HG02623 (cell line): ENCODE measurements around the gene NUP210L.
"Not testable (repeated sequence)": the region's sequence is repeated elsewhere in the genome, so short reads cannot be mapped to it uniquely, and the experiment has no call there.

Source experiments
- ATAC-seq: cut with Tn5 transposase; IDR thresholded peaks from one replicate; pipeline ENCODE4 v1.9.1; 2021; ENCODE audit warnings: moderate library complexity; ENCODE audit not compliant: unreplicated experiment

The NUP210L gene

GRCh38 chr1:154100141-154100540, 54.7 kb downstream of the NUP210L start:
- ATAC-seq, result not testable (repeated sequence)

DNA sequence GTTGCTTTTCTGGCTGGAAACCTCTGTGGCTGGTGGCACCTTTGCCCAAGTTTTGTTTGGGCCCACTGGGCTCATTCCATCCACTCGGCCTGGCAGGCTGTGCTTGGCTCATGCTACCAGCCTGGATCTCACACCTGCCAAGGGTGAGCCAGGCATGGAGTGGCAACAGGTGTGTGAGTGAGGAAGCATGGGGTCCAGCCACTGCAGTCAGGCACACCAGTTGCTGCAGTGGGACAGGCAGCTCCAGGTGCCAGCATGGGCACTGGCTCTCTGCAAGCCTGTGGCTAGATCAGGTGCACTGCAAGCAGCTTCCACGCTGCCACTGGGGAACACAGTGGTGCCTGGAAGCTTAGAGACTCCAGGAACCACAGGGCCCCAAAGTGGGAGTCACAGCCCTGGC, 57.0 kb downstream of the NUP210L start:
- no peak for ATAC-seq

- no peak for ATAC-seq
Observed at GRCh38 chr1:154095456-154096060, 59.3 kb downstream of the NUP210L start.

DNA sequence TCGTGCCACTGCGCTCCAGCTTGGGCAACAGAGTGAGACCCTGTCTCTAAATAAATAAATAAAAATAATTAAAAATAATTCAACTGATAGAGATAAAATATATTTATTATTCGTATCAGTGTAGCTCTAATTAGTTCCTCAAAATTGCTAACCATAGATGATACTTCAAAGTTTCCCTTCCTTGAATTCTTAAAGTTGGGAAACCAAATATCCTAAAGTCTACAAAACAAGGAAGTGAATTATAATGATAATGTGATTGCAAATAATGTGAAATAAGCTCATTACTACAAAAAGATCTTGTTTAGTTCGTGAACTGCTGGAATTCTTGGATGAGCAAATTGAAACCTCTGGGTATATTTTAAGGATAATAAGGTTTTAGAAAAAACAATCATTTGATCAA, 60.5 kb downstream of the NUP210L start:
- no peak for ATAC-seq

DNA sequence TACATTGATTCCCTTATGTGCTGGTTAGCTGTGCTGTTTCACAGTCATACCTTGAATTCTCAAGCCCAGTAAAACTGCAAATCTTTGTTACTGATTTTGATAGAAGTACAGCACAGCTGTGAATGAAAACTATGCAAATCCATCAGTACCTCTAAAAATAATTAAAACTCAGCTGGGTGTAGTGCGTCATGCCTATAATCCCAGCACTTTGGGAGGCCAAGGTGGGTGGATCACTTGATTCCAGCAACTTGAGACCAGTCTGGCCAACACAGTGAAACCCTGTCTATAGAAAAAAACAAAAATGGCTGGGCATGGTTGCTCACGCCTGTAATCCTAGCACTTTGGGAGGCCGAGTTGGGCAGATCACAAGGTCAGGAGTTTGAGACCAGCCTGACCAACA, 61.2 kb downstream of the NUP210L start:
- no peak for ATAC-seq

DNA sequence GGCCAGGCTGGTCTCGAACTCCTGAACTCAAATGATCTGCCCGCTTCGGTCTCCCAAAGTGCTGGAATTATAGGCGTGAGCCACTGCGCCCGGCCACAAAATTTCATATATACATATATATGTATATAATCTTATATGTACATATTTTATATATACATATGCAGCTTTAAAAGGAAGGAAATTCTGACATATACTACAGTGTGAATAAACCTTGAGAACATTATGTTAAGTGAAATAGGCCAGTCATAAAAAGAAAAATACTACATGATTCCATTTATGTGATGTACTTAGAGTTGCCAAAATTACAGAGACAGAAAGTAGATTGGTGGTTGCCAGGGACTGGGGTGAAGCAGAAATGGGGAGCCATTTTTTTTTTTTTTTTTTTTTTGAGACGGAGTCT, 63.2 kb downstream of the NUP210L start:
- ATAC-seq, result no peak

DNA sequence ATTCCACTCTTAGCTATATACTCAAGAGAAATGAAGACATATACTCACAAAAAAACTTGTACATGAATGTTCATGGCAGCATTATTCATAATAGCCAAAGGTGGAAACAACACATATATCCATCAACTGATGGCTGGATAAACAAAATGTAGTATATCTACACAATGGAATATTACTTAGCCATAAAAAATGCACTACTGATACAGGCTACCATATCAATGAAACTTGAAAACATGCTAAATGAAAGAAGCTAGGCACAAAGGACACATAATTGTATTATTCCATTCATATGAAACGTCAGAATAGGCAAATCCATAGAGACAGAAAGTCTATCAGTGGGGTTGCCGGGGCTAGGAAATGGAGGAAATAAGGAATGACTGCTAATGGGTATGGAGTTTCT, 67.3 kb downstream of the NUP210L start:
- ATAC-seq, result no peak

- not testable (repeated sequence) for ATAC-seq
Observed at GRCh38 chr1:154083057-154083456, 71.8 kb downstream of the NUP210L start.

DNA sequence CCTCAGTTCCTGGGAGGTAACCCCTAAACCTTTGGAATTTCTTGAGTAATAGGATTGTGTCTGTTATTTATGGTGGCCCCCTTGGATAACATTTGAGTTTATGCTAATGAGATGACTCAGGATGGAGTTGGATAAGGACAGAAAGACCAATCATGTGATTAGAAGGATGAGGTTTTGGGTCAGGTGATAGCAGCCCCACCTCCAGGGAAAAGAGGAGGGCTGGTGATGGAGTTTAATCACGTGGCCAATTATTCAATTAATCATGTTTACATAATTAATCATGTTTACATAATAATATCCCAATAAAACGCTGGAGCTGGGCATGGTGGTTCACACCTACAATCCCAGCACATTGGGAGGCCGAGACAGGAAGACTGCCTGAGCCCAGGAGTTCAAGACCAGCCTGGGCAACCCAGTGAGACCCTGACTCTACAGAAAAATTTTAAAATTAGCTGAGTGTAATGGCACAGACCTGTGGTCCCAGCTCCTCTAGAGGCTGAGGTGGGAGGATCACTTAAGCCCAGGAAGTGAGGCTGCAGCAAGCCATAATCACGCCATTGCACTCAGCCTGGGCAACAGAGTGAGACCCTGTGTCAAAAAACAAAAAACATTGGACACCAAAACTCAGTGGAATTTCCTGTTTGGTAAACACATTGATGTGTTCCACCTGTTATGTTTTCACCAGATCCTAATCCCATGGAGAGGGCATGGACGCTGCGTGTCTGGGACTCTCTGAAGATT, 73.3 kb downstream of the NUP210L start:
- no peak for ATAC-seq

GRCh38 chr1:154076413-154076812, 78.5 kb downstream of the NUP210L start:
- no peak for ATAC-seq

GRCh38 chr1:154075746-154076145, 79.1 kb downstream of the NUP210L start:
- ATAC-seq, result no peak

GRCh38 chr1:154062309-154062708, 92.6 kb downstream of the NUP210L start:
- no peak for ATAC-seq

DNA sequence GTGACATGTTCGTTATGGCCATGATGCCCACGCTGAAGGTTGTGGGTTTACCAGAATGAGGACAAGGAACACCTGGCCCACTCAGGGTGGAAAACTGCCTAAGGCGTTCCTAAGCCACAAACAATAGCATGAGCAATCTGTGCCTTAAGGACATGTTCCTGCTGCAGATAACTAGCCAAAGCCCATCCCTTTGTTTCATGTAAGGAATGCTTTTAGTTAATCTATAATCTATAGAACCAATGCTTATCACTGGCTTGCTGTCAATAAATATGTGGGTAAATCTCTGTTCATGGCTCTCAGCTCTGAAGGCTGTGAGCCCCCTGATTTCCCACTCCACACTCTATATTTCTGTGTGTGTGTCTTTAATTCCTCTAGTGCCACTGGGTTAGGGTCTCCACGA, 107.4 kb downstream of the NUP210L start:
- ATAC-seq, result not testable (repeated sequence)

GRCh38 chr1:154033697-154034096, 121.2 kb downstream of the NUP210L start:
- ATAC-seq, result not testable (repeated sequence)

DNA sequence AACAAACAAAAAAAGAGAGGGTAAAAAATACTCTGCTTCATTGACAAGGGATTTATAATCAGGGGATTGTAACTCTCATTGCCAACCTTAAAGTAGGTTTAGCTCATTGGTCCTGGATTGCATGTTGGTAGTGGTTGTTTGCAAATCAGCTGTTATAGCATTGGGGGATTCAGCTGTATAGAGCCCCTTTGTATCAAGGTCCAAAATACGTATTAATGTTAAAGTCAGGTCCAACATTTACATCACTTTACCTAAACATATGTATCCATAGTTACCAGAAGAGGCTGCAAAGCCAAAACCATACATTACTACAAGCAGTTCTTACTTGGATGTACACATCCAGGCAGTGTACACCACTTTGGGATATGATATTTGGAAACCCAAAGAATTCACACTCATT, 134.9 kb downstream of the NUP210L start:
- ATAC-seq, result no peak

DNA sequence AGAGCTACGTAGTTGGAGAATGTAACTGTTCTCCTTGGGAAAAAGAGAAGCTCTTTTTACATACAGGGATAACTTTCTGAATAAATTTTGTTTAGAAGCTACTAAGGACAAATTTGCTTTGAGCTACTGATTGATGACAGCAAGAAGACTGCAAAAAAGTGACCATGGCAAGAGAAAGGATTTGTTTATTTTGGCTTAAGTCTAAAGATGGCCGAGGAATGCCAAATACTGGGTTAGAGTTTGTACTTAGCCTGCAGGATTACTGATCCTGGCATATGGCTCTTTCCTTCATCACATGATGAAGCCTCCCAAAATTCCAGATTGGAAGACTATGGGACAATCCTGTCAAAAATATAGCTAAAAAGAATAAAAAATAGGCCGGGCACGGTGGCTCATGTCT, 135.6 kb downstream of the NUP210L start:
- ATAC-seq, result no peak

DNA sequence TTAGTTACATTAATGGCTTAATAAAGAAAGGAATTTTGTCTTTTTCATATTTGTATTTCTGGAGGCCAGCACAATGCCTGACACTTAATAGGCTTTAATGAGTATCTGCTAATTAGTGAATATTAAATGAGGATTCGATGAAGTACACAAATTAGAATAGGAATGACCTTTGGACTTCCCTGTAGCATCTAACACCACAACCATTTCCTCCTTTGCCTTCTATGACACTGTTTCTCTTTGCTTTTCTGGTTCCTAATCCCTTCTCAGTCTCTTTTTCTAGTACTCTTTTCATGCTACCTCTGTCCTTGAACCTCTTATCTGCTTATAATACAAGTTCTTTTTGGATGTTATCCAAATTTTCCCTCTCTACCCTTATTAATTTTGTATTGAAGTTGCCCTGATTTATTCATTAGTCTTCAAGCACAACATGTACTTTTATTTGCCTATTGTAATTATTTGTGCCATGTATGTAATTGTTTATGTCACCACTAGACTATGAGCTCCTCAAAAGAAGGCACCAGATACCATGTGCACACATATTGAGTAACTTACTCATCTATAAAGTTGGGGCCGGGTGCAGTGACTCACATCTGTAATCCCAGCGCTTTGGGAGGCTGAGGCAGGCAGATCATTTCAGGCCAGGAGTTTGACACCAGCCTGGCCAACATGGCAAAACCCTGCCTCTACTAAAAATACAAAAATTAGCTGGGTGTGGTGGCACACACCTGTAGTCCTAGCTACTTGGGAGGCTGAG, 140.5 kb downstream of the NUP210L start:
- ATAC-seq, result no peak

DNA sequence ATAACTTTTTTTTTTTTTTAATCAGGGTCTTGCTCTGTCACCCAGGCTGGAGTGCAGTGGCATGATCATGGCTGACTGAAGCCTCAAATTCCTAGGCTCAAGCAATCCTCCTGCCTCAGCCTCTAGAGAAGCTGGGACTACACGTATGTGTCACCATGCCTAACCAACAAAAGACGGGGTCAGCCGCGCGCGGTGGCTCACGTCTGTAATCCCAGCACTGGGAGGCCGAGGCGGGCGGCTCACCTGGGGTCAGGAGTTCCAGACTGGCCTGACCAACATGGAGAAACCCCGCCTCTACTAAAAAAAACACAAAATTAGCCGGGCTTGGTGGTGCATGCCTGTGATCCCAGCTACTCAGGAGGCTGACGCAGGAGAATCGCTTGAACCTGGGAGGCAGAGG, 142.3 kb downstream of the NUP210L start:
- not testable (repeated sequence) for ATAC-seq

DNA sequence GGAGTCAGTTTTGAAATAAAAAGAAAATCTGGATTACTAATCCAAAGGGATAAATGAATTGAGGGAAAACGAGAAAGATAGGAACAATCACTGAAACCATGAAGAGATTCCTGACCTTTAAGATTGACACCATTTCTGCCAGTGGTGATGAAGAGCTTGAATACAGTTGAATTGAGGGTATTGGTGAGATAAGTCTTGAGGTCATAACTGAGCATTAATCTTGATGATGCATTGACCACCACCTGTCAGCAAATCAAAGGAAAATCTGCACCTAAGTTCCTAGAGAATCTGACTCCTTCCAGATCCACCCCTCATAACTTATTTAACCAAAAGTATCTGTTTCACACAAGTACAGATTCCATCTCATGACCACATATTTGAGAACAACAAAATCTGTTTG, 142.7 kb downstream of the NUP210L start:
- ATAC-seq, result no peak

DNA sequence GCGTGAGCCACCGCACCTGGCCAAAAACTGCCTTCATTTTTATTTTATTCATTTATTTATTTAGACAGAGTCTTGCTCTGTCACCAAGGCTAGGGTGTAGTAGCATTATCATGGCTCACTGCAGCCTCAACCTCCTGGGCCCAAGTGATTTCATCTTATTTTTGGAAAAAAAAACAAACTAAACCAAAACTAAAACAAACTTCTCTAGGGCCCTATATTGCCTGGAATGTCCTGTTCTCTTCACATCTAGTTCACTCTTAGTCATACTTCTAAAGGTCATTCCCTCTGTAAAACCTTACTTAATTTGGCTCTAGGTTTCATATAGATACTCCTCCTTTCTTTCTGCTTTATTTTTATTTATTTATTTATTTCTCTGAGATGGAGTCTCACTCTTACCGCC, 148.7 kb downstream of the NUP210L start:
- no peak for ATAC-seq

- no peak for ATAC-seq
Observed at GRCh38 chr1:154000420-154000819, 154.5 kb downstream of the NUP210L start.

DNA sequence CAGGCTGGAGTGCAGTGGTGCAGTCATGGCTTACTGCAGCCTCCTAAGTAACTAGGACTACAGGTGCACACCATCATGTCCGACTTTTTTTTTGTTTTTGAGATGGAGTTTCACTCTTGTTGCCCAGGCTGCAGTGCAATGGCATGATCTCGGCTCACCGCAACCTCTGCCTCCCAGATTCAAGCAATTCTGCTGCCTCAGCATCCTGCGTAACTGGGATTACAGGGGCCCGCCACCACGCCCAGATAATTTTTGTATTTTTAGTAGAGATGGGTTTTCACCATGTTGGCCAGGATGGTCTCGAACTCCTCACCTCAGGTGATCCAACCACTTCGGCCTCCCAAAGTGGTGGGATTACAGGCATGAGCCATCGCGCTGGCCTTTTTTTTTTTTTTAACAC, 158.0 kb downstream of the NUP210L start:
- not testable (repeated sequence) for ATAC-seq
